Measurements from ENCODE around the gene SULF2. TPM values are rescaled to one million over a fixed set of nuclear protein-coding genes. Genes with fewer than 3 reads are reported as not detected.

Gene SULF2
- total and polyA plus RNA-seq, 2 of the 13 experiments (the other 11 are each of a cell fraction or from before 2014, with no cell fraction given) = 7.2 to 50.9 TPM

- peak; percentile 38; the same call in 1 of the 2 replicates for TF ChIP-seq ZNF552 (CRISPR knock-in tag; IDR thresholded peaks at IDR 0.05; ENCODE audit: borderline replicate concordance)
- TF ChIP-seq MYPOP (CRISPR knock-in tag; IDR thresholded peaks at IDR 0.05) = peak; percentile 68; the same call in 1 of the 2 replicates
- no peak for TF ChIP-seq DRAP1 (CRISPR knock-in tag; IDR thresholded peaks at IDR 0.05)
- TF ChIP-seq ZBTB4 (CRISPR knock-in tag; IDR thresholded peaks at IDR 0.05; ENCODE audit: borderline replicate concordance) = 0 out of 2 replicates have a peak, but pooled peaks have one; percentile 20
- TF ChIP-seq CTCF (CRISPR knock-in tag; IDR thresholded peaks at IDR 0.05) = peak; percentile 23
- TF ChIP-seq MTA1 (CRISPR knock-in tag; IDR thresholded peaks at IDR 0.05; ENCODE audit: borderline replicate concordance) = no peak
- TF ChIP-seq HNF4G (IDR thresholded peaks at IDR 0.05; ENCODE audit: borderline replicate concordance, low read depth, low read length) = no peak
- peak; percentile 20; the same call in 1 of the 2 replicates for TF ChIP-seq HNF4G (CRISPR knock-in tag; IDR thresholded peaks at IDR 0.05; ENCODE audit: borderline replicate concordance, low read depth)
Measured at GRCh38 chr20:47784599-47785310, 526 bp downstream of the SULF2 start (continued).

Measured in HepG2 (cell line).